Endothelial cell of umbilical vein (primary cell): Measurements from ENCODE around the gene YJU2. TPM values are rescaled to one million over a fixed set of nuclear protein-coding genes. Genes with fewer than 3 reads are reported as not detected.
"Not testable (repeated sequence)": the region's sequence is repeated elsewhere in the genome, so short reads cannot be mapped to it uniquely, and the experiment has no call there.

ENCODE experiments used
- BruUV-seq: library from RNA; stranded (reverse); fragments of 400-500 nt; replicated peaks from 2 replicates; lab custom pipeline; 2021; lab: Mats Ljungman, UMichigan
- CTCF ChIA-PET: fragments of 300-600, 350-600 bp; sonication (Branson Sonifier 250); formaldehyde crosslinking; loops from one replicate; lab custom pipeline; 2021; ENCODE audit warnings: antibody characterized with exemption, inconsistent platforms; lab: Charles Lee
- POLR2A ChIA-PET: fragments of 300-600, 350-600 bp; sonication (Branson Sonifier 250); formaldehyde crosslinking; loops from one replicate; lab custom pipeline; 2021; ENCODE audit warnings: antibody characterized with exemption, inconsistent platforms; lab: Charles Lee
- DNase-seq: peaks from one replicate; pipeline ENCODE4 v3.0.0-alpha.2; 2011; ENCODE audit warnings: low read depth, low spot score
- FAIRE-seq: peaks from 2 replicates; lab custom pipeline; 2011; peaks lifted over from hg19 to GRCh38; lab: Jason Lieb, UNC
- H2AFZ ChIP-seq: 2 replicates; pipeline ENCODE4 v1.6.0; 2012; ENCODE audit warnings: low read depth, low read length, control low read depth, inconsistent platforms
- H3K27ac ChIP-seq: 2 replicates; pipeline ENCODE4 v1.5.1; 2011; ENCODE audit warnings: low read depth, mild to moderate bottlenecking, control low read depth, low read length, moderate library complexity; ENCODE audit not compliant: insufficient read depth
- H3K27me3 ChIP-seq, 2 experiments: 2 replicates each; pipeline versions ENCODE4 v1.6.0 to v1.6.1; 2011; ENCODE audit warnings: low read length in 2 of 2, mixed read lengths in 1 of 2; ENCODE audit not compliant: control insufficient read depth in 2 of 2, insufficient read depth in 2 of 2
- H3K36me3 ChIP-seq, 2 experiments: 2 replicates in 1 of 2; 3 replicates in 1 of 2; pipeline ENCODE4 v1.5.1; 2011; ENCODE audit warnings: low read length in 2 of 2, mild to moderate bottlenecking in 1 of 2, moderate library complexity in 1 of 2; ENCODE audit not compliant: control insufficient read depth in 2 of 2, insufficient read depth in 2 of 2; ENCODE audit errors: extremely low read depth in 1 of 2
- H3K4me1 ChIP-seq: 3 replicates; pipeline ENCODE4 v1.5.1; 2011; ENCODE audit warnings: mild to moderate bottlenecking, low read length; ENCODE audit not compliant: control insufficient read depth, insufficient read depth; ENCODE audit errors: extremely low read depth
- H3K4me2 ChIP-seq: 2 replicates; pipeline ENCODE4 v1.6.1; 2011; ENCODE audit warnings: low read length, control low read depth, mixed read lengths; ENCODE audit not compliant: insufficient read depth
- H3K4me3 ChIP-seq, 3 experiments: fragments of 200-600 bp in 1 of 3; sonication (generic), shearing (Covaris generic) in 1 of 3; replicated peaks in 1 of 3; 2 replicates each; pipeline ENCODE4 v1.5.1; 2011 to 2016; ENCODE audit warnings: control low read depth in 3 of 3, low read length in 3 of 3, mild to moderate bottlenecking in 2 of 3, inconsistent platforms in 1 of 3, low read depth in 1 of 3, moderate library complexity in 1 of 3; ENCODE audit not compliant: insufficient read depth in 1 of 3
- H3K79me2 ChIP-seq: 2 replicates; pipeline ENCODE4 v1.6.0; 2012; ENCODE audit warnings: low read length, inconsistent platforms; ENCODE audit not compliant: control insufficient read depth, insufficient read depth
- H3K9ac ChIP-seq: replicated peaks from 2 replicates; pipeline ENCODE3; 2011; ENCODE audit warnings: low read length, control low read depth; ENCODE audit not compliant: insufficient read depth; ENCODE audit errors: extremely low read depth
- H3K9me1 ChIP-seq: replicated peaks from 3 replicates; pipeline ENCODE4 v1.6.0; 2011; ENCODE audit warnings: mild to moderate bottlenecking, low read length; ENCODE audit not compliant: control insufficient read depth, insufficient read depth; ENCODE audit errors: extremely low read depth
- H3K9me3 ChIP-seq: replicated peaks from 2 replicates; pipeline ENCODE4 v1.5.1; 2012; ENCODE audit warnings: low read length, inconsistent platforms; ENCODE audit not compliant: control insufficient read depth, insufficient read depth
- H4K20me1 ChIP-seq: replicated peaks from 2 replicates; pipeline ENCODE3; 2011; ENCODE audit warnings: mild to moderate bottlenecking, low read length; ENCODE audit not compliant: control insufficient read depth, insufficient read depth; ENCODE audit errors: extremely low read depth
- FOS ChIP-seq: IDR thresholded peaks from 2 replicates; pipeline ENCODE4 v1.6.1; 2011; ENCODE audit warnings: mild to moderate bottlenecking, low read length, moderate library complexity, borderline replicate concordance; ENCODE audit not compliant: insufficient read depth
- GATA2 ChIP-seq: IDR thresholded peaks from 2 replicates; pipeline ENCODE4 v1.7.0; 2011; ENCODE audit warnings: low read depth, mild to moderate bottlenecking, moderate library complexity, mixed read lengths, low read length; ENCODE audit not compliant: insufficient read length, insufficient read depth
- JUN ChIP-seq: IDR thresholded peaks from 2 replicates; pipeline ENCODE4 v1.6.1; 2011; ENCODE audit warnings: borderline replicate concordance, low read depth; ENCODE audit not compliant: insufficient read length, insufficient read depth
- MYC ChIP-seq: IDR thresholded peaks from one replicate; pipeline ENCODE4 v1.6.1; 2011; ENCODE audit warnings: mild to moderate bottlenecking, low read depth, low read length
- POLR2A ChIP-seq: IDR thresholded peaks from 2 replicates; pipeline ENCODE4 v1.6.1; 2012; ENCODE audit warnings: low read depth, mild to moderate bottlenecking, control low read depth, low read length
- POLR2AphosphoS5 ChIP-seq: IDR thresholded peaks from 2 replicates; pipeline ENCODE4 v1.6.1; 2012; ENCODE audit warnings: low read depth, mild to moderate bottlenecking, control low read depth, low read length, moderate library complexity; ENCODE audit not compliant: insufficient read depth
- dilution Hi-C: fragments of 300-500 bp; cut with MboI; formaldehyde crosslinking; loops from one replicate; pipeline ENCODE4 v1.15.0; 2019; ENCODE audit warnings: low sequenced_read_pairs; ENCODE audit not compliant: extremely low pct_ligation_motif_present
- intact Hi-C: fragments of 100-400 bp; cut with micrococcal nuclease; formaldehyde crosslinking; loops from one replicate; pipeline ENCODE4 v1.10.0; 2022
- polyA plus RNA-seq, 4 experiments: library from polyadenylated mRNA; depleted of rRNA in 3 of 4; stranded (reverse) in 3 of 4; unstranded in 1 of 4; fragments of >200 nt; gene quantifications; 2 replicates each; pipeline versions ENCODE4 v1.2.1 to v1.2.3, GENCODE V29; 2011 to 2012; ENCODE audit warnings: missing spikeins in 1 of 4
- total RNA-seq: library from RNA; stranded (reverse); gene quantifications from 2 replicates; pipeline ENCODE4 v1.2.3, GENCODE V29; 2021
- TF ChIP-seq, protein P1 (sequence below), 2 donors: IDR thresholded peaks; 1 replicate in 1 of 2; 2 replicates in 1 of 2; pipeline ENCODE4 v1.5.1; 2011; ENCODE audit warnings: low read length in 2 of 2, mild to moderate bottlenecking in 2 of 2, moderate library complexity in 2 of 2, control low read depth in 1 of 2, inconsistent platforms in 1 of 2, low read depth in 1 of 2; ENCODE audit not compliant: insufficient read depth in 1 of 2; ENCODE audit errors: extremely low read depth in 1 of 2

The YJU2 gene
- total and polyA plus RNA-seq, 2 donors (not counting 3 experiments of a cell fraction or from before 2014, with no cell fraction given): 20.7 to 21.5 TPM

DNA sequence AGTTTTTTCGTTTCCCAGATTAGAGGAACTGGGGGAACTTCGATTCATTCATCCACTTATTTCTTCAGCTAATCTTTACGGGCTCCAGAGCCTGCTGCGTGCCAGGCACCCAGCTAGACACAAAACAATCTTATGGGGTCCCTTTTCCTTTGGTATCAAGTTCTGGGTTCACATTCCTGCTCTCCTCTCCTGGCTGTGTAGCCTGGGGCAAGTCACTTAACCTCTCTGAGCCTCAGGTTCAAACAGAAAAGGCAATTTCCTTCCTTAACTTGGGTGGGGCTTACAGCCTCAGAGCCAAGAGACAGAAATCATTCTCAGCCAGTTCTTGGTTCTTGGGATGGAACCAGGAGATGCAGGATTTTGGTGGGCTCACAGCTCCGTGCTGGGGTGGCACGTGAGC lies 38.1 kb downstream of the YJU2 start:
- H3K4me2 ChIP-seq: no peak overlapping the region
- dilution Hi-C loops (no loop called here), intact Hi-C loops (no loop called here)
- H3K36me3 ChIP-seq: no peaks in the 10 kb centered on the region
- H4K20me1 ChIP-seq: no peaks in the 10 kb centered on the region
- no peak overlapping the region for H3K27ac ChIP-seq
- ChIA-PET CTCF (interaction anchor here (1.5 to 1.7 kb wide), 2 partner anchors 67 to 240 kb away, joined by 3 to 4 read pairs; no protein-coding TSS in a partner anchor), POLR2A (interaction anchor here (0.6 kb wide), 1 partner anchor 831 kb away, joined by 7 read pairs; no protein-coding TSS in a partner anchor)
- no peak overlapping the region for H2AFZ ChIP-seq
- H3K79me2 ChIP-seq: no peaks in the 10 kb centered on the region
- H3K9me3 ChIP-seq: no peaks in the 10 kb centered on the region
- FAIRE-seq (no peak), DNase-seq (no peak)
- H3K9ac ChIP-seq: no peak overlapping the region
- no peak overlapping the region for H3K4me3 ChIP-seq
- H3K4me1 ChIP-seq: no peaks in the 10 kb centered on the region
- TF ChIP-seq GATA2 (no peak), POLR2A (no peak), POLR2AphosphoS5 (no peak), MYC (no peak), FOS (no peak), JUN (no peak)
- TF ChIP-seq, protein P1, sequence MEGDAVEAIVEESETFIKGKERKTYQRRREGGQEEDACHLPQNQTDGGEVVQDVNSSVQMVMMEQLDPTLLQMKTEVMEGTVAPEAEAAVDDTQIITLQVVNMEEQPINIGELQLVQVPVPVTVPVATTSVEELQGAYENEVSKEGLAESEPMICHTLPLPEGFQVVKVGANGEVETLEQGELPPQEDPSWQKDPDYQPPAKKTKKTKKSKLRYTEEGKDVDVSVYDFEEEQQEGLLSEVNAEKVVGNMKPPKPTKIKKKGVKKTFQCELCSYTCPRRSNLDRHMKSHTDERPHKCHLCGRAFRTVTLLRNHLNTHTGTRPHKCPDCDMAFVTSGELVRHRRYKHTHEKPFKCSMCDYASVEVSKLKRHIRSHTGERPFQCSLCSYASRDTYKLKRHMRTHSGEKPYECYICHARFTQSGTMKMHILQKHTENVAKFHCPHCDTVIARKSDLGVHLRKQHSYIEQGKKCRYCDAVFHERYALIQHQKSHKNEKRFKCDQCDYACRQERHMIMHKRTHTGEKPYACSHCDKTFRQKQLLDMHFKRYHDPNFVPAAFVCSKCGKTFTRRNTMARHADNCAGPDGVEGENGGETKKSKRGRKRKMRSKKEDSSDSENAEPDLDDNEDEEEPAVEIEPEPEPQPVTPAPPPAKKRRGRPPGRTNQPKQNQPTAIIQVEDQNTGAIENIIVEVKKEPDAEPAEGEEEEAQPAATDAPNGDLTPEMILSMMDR (IDR thresholded peaks at IDR 0.05; ENCODE audit: extremely low read depth in 1 of 2, insufficient read depth in 1 of 2, low read depth in 1 of 2, low read length in 2 of 2): no peak
- BruUV-seq: no TSS peak
- peaks cover 6 to 7% of the 10 kb centered on the region in 2 experiments for H3K27me3 ChIP-seq
- no peaks in the 10 kb centered on the region for H3K9me1 ChIP-seq

DNA sequence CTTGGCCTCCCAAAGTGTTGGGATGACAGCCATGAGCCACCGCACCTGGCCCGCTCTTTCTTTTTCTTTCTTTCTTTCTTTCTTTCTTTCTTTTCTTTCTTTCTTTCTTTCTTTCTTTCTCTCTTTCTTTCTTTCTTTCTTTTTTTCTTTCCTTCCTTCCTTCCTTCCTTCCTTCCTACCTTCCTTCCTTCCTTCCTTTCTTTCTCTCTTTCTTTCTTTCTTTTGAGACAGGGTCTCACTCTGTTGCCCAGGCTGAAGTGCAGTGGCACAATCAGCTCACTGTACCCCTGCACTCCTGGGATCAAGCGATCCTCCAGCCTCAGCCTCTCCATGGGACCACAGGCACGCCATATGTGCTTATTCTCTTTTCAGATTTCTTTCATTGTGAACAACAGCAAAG lies 39.3 kb downstream of the YJU2 start:
- H3K9ac ChIP-seq, H4K20me1 ChIP-seq, H3K79me2 ChIP-seq, dilution Hi-C loops, BruUV-seq, FAIRE-seq, DNase-seq, H3K4me3 ChIP-seq, H3K27me3 ChIP-seq, H3K9me3 ChIP-seq, H3K27ac ChIP-seq, H2AFZ ChIP-seq, H3K36me3 ChIP-seq, POLR2A ChIA-PET, H3K4me2 ChIP-seq, H3K9me1 ChIP-seq, intact Hi-C loops, H3K4me1 ChIP-seq, CTCF ChIA-PET: not testable (repeated sequence)
